ENCODE measurements around the gene MAVS. TPM values are rescaled to one million over a fixed set of nuclear protein-coding genes. Genes with fewer than 3 reads are reported as not detected.

The MAVS gene
- total and polyA plus RNA-seq, 9 of the 15 experiments (the other 6 are each of a cell fraction or from before 2014, with no cell fraction given), result 1.6 to 22.0 (median 11.3) TPM

DNA sequence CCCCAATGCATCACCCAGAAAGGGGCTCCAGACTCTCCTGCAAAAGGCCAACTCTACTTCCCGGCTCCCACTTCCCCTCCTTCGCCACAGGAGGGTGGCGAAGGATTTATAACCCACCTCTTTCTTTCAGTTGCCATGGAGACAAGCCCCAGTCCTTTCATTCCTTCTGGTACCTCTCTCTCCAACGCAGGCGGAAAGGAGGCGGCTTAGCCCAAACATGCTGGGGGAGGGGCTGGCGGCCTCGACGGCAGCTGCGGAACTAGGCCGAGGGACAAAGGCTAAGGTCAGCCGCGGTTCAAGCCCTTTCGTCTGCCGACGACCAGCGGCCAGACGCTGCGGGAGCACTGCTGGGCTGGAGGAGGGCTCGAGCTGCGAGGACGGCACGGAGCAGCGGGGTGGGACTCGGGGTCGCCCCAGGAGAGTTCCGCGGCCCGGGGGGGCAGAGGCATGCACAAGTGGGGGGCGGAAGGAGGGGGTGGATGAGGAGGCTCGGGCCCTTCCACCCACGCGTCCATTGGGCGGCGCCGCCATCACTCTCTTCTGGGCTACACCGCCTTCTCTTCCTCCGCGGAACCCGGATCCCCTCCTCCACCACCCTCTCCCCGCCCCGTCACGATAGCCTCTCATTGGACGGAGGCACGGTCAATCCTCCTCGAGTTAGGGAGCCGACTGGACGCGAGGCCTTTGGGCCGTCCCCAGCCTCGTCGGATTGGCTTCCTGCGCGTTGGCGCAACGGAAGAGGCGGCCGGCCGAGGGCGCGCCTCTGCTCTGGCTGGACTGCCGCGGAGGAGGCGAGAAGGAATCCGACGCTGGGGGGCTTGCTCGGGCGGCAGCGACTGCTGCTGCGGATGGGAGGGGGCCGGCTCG, 42.2 kb downstream of the MAVS start, which contains the start of gene PANK2 (continued):
- TF ChIP-seq, protein P1, sequence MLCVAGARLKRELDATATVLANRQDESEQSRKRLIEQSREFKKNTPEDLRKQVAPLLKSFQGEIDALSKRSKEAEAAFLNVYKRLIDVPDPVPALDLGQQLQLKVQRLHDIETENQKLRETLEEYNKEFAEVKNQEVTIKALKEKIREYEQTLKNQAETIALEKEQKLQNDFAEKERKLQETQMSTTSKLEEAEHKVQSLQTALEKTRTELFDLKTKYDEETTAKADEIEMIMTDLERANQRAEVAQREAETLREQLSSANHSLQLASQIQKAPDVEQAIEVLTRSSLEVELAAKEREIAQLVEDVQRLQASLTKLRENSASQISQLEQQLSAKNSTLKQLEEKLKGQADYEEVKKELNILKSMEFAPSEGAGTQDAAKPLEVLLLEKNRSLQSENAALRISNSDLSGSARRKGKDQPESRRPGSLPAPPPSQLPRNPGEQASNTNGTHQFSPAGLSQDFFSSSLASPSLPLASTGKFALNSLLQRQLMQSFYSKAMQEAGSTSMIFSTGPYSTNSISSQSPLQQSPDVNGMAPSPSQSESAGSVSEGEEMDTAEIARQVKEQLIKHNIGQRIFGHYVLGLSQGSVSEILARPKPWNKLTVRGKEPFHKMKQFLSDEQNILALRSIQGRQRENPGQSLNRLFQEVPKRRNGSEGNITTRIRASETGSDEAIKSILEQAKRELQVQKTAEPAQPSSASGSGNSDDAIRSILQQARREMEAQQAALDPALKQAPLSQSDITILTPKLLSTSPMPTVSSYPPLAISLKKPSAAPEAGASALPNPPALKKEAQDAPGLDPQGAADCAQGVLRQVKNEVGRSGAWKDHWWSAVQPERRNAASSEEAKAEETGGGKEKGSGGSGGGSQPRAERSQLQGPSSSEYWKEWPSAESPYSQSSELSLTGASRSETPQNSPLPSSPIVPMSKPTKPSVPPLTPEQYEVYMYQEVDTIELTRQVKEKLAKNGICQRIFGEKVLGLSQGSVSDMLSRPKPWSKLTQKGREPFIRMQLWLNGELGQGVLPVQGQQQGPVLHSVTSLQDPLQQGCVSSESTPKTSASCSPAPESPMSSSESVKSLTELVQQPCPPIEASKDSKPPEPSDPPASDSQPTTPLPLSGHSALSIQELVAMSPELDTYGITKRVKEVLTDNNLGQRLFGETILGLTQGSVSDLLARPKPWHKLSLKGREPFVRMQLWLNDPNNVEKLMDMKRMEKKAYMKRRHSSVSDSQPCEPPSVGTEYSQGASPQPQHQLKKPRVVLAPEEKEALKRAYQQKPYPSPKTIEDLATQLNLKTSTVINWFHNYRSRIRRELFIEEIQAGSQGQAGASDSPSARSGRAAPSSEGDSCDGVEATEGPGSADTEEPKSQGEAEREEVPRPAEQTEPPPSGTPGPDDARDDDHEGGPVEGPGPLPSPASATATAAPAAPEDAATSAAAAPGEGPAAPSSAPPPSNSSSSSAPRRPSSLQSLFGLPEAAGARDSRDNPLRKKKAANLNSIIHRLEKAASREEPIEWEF (CRISPR knock-in tag; IDR thresholded peaks at IDR 0.05), result no peak
- TF ChIP-seq EGR1 (conservative IDR thresholded peaks at IDR 0.05) (peak; percentile 97), TRIM28 (IDR thresholded peaks at IDR 0.05) (no peak), EZH2 (IDR thresholded peaks at IDR 0.05; ENCODE audit: borderline replicate concordance, low read depth, low read length) (no peak), ARID2 (IDR thresholded peaks at IDR 0.05) (no peak), ZNF444 (CRISPR knock-in tag; IDR thresholded peaks at IDR 0.05) (no peak), RFX5 (IDR thresholded peaks at IDR 0.05; ENCODE audit: low read depth, low read length) (no peak), KAT8 (IDR thresholded peaks at IDR 0.05; ENCODE audit: low read depth) (no peak), SP2 (IDR thresholded peaks at IDR 0.05; ENCODE audit: extremely low read depth, low read depth, low read length, poor library complexity, severe bottlenecking) (peak; percentile 87), SMC3 (conservative IDR thresholded peaks at IDR 0.05; ENCODE audit: insufficient read depth, low read depth, low read length) (0 out of 2 replicates have a peak, but pooled peaks have one; percentile 4), E2F3 (CRISPR knock-in tag; IDR thresholded peaks at IDR 0.05) (no peak), MTA2 (IDR thresholded peaks at IDR 0.05; ENCODE audit: low read depth) (no peak), FOXA1 (IDR thresholded peaks at IDR 0.05; ENCODE audit: borderline replicate concordance) (no peak), ZNF324 (CRISPR knock-in tag; IDR thresholded peaks at IDR 0.05) (no peak), ZNF57 (CRISPR knock-in tag; IDR thresholded peaks at IDR 0.05) (no peak)
- TF ChIP-seq, protein P2, sequence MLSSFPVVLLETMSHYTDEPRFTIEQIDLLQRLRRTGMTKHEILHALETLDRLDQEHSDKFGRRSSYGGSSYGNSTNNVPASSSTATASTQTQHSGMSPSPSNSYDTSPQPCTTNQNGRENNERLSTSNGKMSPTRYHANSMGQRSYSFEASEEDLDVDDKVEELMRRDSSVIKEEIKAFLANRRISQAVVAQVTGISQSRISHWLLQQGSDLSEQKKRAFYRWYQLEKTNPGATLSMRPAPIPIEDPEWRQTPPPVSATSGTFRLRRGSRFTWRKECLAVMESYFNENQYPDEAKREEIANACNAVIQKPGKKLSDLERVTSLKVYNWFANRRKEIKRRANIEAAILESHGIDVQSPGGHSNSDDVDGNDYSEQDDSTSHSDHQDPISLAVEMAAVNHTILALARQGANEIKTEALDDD (IDR thresholded peaks at IDR 0.05), result no peak
- TF ChIP-seq, protein P3, sequence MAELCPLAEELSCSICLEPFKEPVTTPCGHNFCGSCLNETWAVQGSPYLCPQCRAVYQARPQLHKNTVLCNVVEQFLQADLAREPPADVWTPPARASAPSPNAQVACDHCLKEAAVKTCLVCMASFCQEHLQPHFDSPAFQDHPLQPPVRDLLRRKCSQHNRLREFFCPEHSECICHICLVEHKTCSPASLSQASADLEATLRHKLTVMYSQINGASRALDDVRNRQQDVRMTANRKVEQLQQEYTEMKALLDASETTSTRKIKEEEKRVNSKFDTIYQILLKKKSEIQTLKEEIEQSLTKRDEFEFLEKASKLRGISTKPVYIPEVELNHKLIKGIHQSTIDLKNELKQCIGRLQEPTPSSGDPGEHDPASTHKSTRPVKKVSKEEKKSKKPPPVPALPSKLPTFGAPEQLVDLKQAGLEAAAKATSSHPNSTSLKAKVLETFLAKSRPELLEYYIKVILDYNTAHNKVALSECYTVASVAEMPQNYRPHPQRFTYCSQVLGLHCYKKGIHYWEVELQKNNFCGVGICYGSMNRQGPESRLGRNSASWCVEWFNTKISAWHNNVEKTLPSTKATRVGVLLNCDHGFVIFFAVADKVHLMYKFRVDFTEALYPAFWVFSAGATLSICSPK (IDR thresholded peaks at IDR 0.05; ENCODE audit: borderline replicate concordance), result no peak
- TF ChIP-seq, protein P4, sequence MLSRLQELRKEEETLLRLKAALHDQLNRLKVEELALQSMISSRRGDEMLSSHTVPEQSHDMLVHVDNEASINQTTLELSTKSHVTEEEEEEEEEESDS (CRISPR knock-in tag; IDR thresholded peaks at IDR 0.05), result no peak
- TF ChIP-seq, protein P5, sequence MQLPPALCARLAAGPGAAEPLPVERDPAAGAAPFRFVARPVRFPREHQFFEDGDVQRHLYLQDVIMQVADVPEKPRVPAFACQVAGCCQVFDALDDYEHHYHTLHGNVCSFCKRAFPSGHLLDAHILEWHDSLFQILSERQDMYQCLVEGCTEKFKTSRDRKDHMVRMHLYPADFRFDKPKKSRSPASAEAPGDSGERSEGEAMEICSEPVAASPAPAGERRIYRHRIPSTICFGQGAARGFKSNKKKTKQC (CRISPR knock-in tag; IDR thresholded peaks at IDR 0.05), result no peak
